Upper lobe of left lung (tissue), 4 donors: ENCODE measurements around the gene ECHDC3.

ENCODE experiments used
- CTCF ChIP-seq, 6 experiments: fragments of 450-650 bp in 4 of 6; fragments of 200-600 bp in 2 of 6; sonication (generic) in 2 of 6; IDR thresholded peaks; one replicate each; pipeline ENCODE4 v1.5.1; 2016 to 2019; ENCODE audit warnings: antibody characterized with exemption in 6 of 6
- EP300 ChIP-seq, 4 donors: sonication (generic); formaldehyde crosslinking; IDR thresholded peaks; one replicate each; pipeline ENCODE4 v1.5.1; 2017; ENCODE audit warnings: antibody characterized with exemption in 4 of 4, control low read depth in 2 of 4
- POLR2A ChIP-seq, 4 donors: fragments of 450-650 bp; IDR thresholded peaks; one replicate each; pipeline ENCODE4 v1.5.1; 2016 to 2017; ENCODE audit warnings: antibody characterized with exemption in 4 of 4, mild to moderate bottlenecking in 2 of 4
- POLR2AphosphoS5 ChIP-seq, 2 donors: sonication (generic); formaldehyde crosslinking; IDR thresholded peaks; one replicate each; pipeline ENCODE4 v1.5.1; 2017; ENCODE audit warnings: antibody characterized with exemption in 2 of 2

GRCh38 chr10:11730779-11731178 lies 11.4 kb upstream of the ECHDC3 start:
- no peak for TF ChIP-seq POLR2AphosphoS5 (IDR thresholded peaks at IDR 0.05)
- TF ChIP-seq CTCF (IDR thresholded peaks at IDR 0.05) = no peak
- no peak for TF ChIP-seq POLR2A (IDR thresholded peaks at IDR 0.05)
- TF ChIP-seq EP300 (IDR thresholded peaks at IDR 0.05) = no peak
